Spleen (tissue), 7 donors: ENCODE measurements around the gene ZC3H4.

Experiments
- POLR2A ChIP-seq, 3 donors: fragments of 450-650 bp; IDR thresholded peaks; one replicate each; pipeline ENCODE4 v1.5.1; 2017; ENCODE audit warnings: antibody characterized with exemption in 3 of 3, mild to moderate bottlenecking in 1 of 3
- POLR2AphosphoS5 ChIP-seq, 3 donors: sonication (generic); formaldehyde crosslinking; IDR thresholded peaks; one replicate each; pipeline ENCODE4 v1.5.1; 2017; ENCODE audit warnings: antibody characterized with exemption in 3 of 3
- TF ChIP-seq, protein P1 (sequence below), 11 experiments: fragments of 200-600 bp in 7 of 11; fragments of 450-650 bp in 4 of 11; sonication (generic) in 4 of 11; IDR thresholded peaks in 8 of 11; conservative IDR thresholded peaks in 3 of 11; 1 replicate in 7 of 11; 2 replicates in 4 of 11; pipeline versions ENCODE4 v1.4.0 to v1.8.0; 2016 to 2021; ENCODE audit warnings: antibody characterized with exemption in 11 of 11, inconsistent platforms in 4 of 11, mild to moderate bottlenecking in 1 of 11
- donor health status: DM: no; HTN: no; CAD: no; lungs with moderate emphysema.
- donor health status: DM: no; HTN: no; CAD: no.
- donor health status: DM: no; HTN: no; CAD: no.

DNA sequence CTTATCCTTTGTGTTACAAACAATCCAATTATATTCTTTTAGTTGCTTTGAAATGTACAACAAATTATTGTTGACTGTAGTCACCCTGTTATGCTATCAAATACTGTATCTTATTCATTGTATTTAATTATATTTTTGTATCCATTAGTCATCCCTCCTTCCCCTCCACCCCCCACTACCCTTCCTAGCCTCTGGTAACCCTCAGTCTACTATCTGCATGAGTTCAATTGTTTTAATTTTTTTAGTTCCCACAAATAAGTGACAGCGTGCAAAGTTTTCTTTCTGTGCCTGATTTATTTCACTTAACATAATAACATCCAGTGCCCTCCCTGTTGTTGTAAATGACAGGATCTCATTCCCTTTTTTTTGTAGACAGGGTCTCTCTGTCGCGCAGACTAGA is 21.6 kb upstream of the ZC3H4 start:
- TF ChIP-seq, protein P1, sequence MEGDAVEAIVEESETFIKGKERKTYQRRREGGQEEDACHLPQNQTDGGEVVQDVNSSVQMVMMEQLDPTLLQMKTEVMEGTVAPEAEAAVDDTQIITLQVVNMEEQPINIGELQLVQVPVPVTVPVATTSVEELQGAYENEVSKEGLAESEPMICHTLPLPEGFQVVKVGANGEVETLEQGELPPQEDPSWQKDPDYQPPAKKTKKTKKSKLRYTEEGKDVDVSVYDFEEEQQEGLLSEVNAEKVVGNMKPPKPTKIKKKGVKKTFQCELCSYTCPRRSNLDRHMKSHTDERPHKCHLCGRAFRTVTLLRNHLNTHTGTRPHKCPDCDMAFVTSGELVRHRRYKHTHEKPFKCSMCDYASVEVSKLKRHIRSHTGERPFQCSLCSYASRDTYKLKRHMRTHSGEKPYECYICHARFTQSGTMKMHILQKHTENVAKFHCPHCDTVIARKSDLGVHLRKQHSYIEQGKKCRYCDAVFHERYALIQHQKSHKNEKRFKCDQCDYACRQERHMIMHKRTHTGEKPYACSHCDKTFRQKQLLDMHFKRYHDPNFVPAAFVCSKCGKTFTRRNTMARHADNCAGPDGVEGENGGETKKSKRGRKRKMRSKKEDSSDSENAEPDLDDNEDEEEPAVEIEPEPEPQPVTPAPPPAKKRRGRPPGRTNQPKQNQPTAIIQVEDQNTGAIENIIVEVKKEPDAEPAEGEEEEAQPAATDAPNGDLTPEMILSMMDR (IDR thresholded peaks at IDR 0.05 in 8 of 11, conservative IDR thresholded peaks at IDR 0.05 in 3 of 11): no peak
- no peak for TF ChIP-seq POLR2A (IDR thresholded peaks at IDR 0.05)
- no peak for TF ChIP-seq POLR2AphosphoS5 (IDR thresholded peaks at IDR 0.05)
